K562 (cell line): ENCODE results near the gene PAPSS2. TPM values are rescaled to one million over a fixed set of nuclear protein-coding genes. Genes with fewer than 3 reads are reported as not detected.

Source experiments
- ATAC-seq: fragments of 200-7000 bp; cut with Tn5 transposase; 3 replicates; pipeline ENCODE4 v1.9.1; 2020; ENCODE audit warnings: moderate library complexity
- BruUV-seq: library from RNA; stranded (reverse); fragments of 400-500 nt; replicated peaks from 2 replicates; lab custom pipeline; 2021; lab: Mats Ljungman, UMichigan
- CTCF ChIA-PET: fragments of 300-600 bp; formaldehyde crosslinking; extraction: SDS; loops from one replicate; lab custom pipeline; 2021; ENCODE audit warnings: low intra/inter-chr PET ratio; lab: Yijun Ruan, JAX
- POLR2A ChIA-PET: fragments of 300-600, 350-650 bp; sonication (Branson Sonifier 250); formaldehyde crosslinking; extraction: SDS; loops from one replicate; lab custom pipeline; 2021; ENCODE audit warnings: antibody characterized with exemption, inconsistent platforms; lab: Yijun Ruan, JAX
- DNase-seq, 4 experiments: peaks; one replicate each; pipeline versions ENCODE4 v3.0.0 to v3.0.0-alpha.2; 2011 to 2018; ENCODE audit warnings: low spot score in 3 of 4, mixed read lengths in 3 of 4; ENCODE audit errors: extremely low read depth in 1 of 4
- FAIRE-seq: peaks from 2 replicates; lab custom pipeline; 2011; peaks lifted over from hg19 to GRCh38; lab: Jason Lieb, UNC
- H2AFZ ChIP-seq: 2 replicates; pipeline ENCODE4 v1.6.0; 2011; ENCODE audit warnings: low read depth, low read length, control low read depth, inconsistent platforms
- H3K27ac ChIP-seq: fragments of 200-600 bp; 3 replicates; pipeline ENCODE4 v1.8.0; 2011; ENCODE audit warnings: low read depth, mild to moderate bottlenecking, control low read depth, inconsistent platforms, low read length, moderate library complexity, mixed read lengths; ENCODE audit errors: extremely low read depth
- H3K27me3 ChIP-seq, 2 experiments: fragments of 300-600 bp in 1 of 2; 2 replicates in 1 of 2; 3 replicates in 1 of 2; pipeline versions ENCODE4 v1.6.0 to v1.8.0; 2011; ENCODE audit warnings: inconsistent platforms in 2 of 2, low read length in 2 of 2, mild to moderate bottlenecking in 1 of 2, mixed read lengths in 1 of 2, moderate library complexity in 1 of 2; ENCODE audit not compliant: control insufficient read depth in 2 of 2, insufficient read depth in 2 of 2
- H3K36me3 ChIP-seq: fragments of 300-600 bp; 3 replicates; pipeline ENCODE4 v1.8.0; 2011; ENCODE audit warnings: mild to moderate bottlenecking, low read length, inconsistent platforms; ENCODE audit not compliant: control insufficient read depth, insufficient read depth
- H3K4me1 ChIP-seq, 2 experiments: fragments of 200-600 bp in 1 of 2; replicated peaks in 1 of 2; 2 replicates in 1 of 2; 3 replicates in 1 of 2; pipeline versions ENCODE4 v1.5.1 to v1.8.0; 2011; ENCODE audit warnings: inconsistent platforms in 2 of 2, low read length in 2 of 2, mild to moderate bottlenecking in 1 of 2, mixed read lengths in 1 of 2, moderate library complexity in 1 of 2; ENCODE audit not compliant: control insufficient read depth in 2 of 2, insufficient read depth in 2 of 2
- H3K4me2 ChIP-seq: 2 replicates; pipeline ENCODE4 v1.6.1; 2011; ENCODE audit warnings: low read length, control low read depth, inconsistent platforms, mixed read lengths; ENCODE audit not compliant: insufficient read depth
- H3K4me3 ChIP-seq: fragments of 200-600 bp; sonication (generic), shearing (Covaris generic); 2 replicates; pipeline ENCODE4 v1.5.1; 2016; ENCODE audit warnings: control low read depth, inconsistent platforms
- H3K79me2 ChIP-seq: fragments of 200-600 bp; 3 replicates; pipeline ENCODE4 v1.8.0; 2011; ENCODE audit warnings: low read length, inconsistent platforms; ENCODE audit not compliant: control insufficient read depth, insufficient read depth
- H3K9ac ChIP-seq, 2 experiments: 2 replicates each; pipeline versions ENCODE4 v1.6.0 to v1.6.1; 2011; ENCODE audit warnings: low read depth in 2 of 2, low read length in 2 of 2, control low read depth in 1 of 2, inconsistent platforms in 1 of 2, mild to moderate bottlenecking in 1 of 2, mixed read lengths in 1 of 2; ENCODE audit not compliant: insufficient read depth in 1 of 2
- H3K9me1 ChIP-seq: one replicate; pipeline ENCODE4 v1.6.0; 2011; ENCODE audit warnings: inconsistent platforms, mild to moderate bottlenecking, low read length, moderate library complexity; ENCODE audit not compliant: control insufficient read depth, insufficient read depth
- H3K9me3 ChIP-seq: replicated peaks from 2 replicates; pipeline ENCODE4 v1.5.1; 2011; ENCODE audit warnings: low read depth, low read length, inconsistent platforms; ENCODE audit not compliant: control insufficient read depth, insufficient read depth
- H4K20me1 ChIP-seq: replicated peaks from 2 replicates; pipeline ENCODE4 v1.6.1; 2011; ENCODE audit warnings: low read length, inconsistent platforms, mixed read lengths; ENCODE audit not compliant: control insufficient read depth, insufficient read depth
- EWSR1 ChIP-seq: fragments of 450-650 bp; IDR thresholded peaks from 2 replicates; pipeline ENCODE4 v1.6.1; 2018; ENCODE audit warnings: borderline replicate concordance, mild to moderate bottlenecking, low read depth, moderate library complexity; ENCODE audit not compliant: partially characterized antibody
- GABPB1 ChIP-seq: sonication (generic); formaldehyde crosslinking; IDR thresholded peaks from 2 replicates; pipeline ENCODE4 v1.8.0; 2022; ENCODE audit warnings: mild to moderate bottlenecking, missing genetic modification reagents
- KAT7 ChIP-seq: sonication (generic); formaldehyde crosslinking; IDR thresholded peaks from 2 replicates; pipeline ENCODE4 v1.8.0; 2022; ENCODE audit warnings: missing genetic modification reagents, mild to moderate bottlenecking, borderline replicate concordance
- MAFG ChIP-seq: fragments of 450-650 bp; conservative IDR thresholded peaks from 2 replicates; pipeline ENCODE4 v1.6.1; 2016; ENCODE audit warnings: missing genetic modification characterization, missing compliant biosample characterization
- MCM3 ChIP-seq: fragments of 450-650 bp; IDR thresholded peaks from 2 replicates; pipeline ENCODE4 v1.6.1; 2016
- NFE2 ChIP-seq: IDR thresholded peaks from 2 replicates; pipeline ENCODE4 v1.6.1; 2014; ENCODE audit warnings: antibody characterized with exemption, low read depth
- PPARD ChIP-seq: fragments of 250-450 bp; sonication (Bioruptor Pico); IDR thresholded peaks from 2 replicates; pipeline ENCODE4 v1.8.0; 2022; ENCODE audit warnings: inconsistent platforms, mild to moderate bottlenecking, moderate library complexity
- ZNF140 ChIP-seq: fragments of 250-450 bp; sonication (Bioruptor Pico); IDR thresholded peaks from 2 replicates; pipeline ENCODE4 v1.8.0; 2021; ENCODE audit warnings: moderate library complexity, mild to moderate bottlenecking, inconsistent platforms
- ZNF311 ChIP-seq: fragments of 250-450 bp; sonication (Bioruptor Pico); IDR thresholded peaks from 2 replicates; pipeline ENCODE4 v1.4.0; 2020; ENCODE audit warnings: mild to moderate bottlenecking, moderate library complexity
- WGBS: fragments of 100-300 bp; shearing (Covaris generic); methylation state at CpG from one replicate; pipeline ENCODE4 v1.1.6; 2016; ENCODE audit warnings: low coverage, mixed read lengths; ENCODE audit not compliant: insufficient coverage; ENCODE audit errors: missing lambda C conversion rate; 5-methylcytosine and 5-hydroxymethylcytosine counted together
- in situ Hi-C: fragments of 300-500 bp; cut with MboI; formaldehyde crosslinking; loops from 4 replicates; pipeline ENCODE4 v1.15.0; 2018; ENCODE audit warnings: inconsistent platforms, mixed read lengths
- intact Hi-C: fragments of 100-400 bp; cut with micrococcal nuclease; formaldehyde crosslinking; loops from 2 replicates; pipeline ENCODE4 v1.14.2; 2022
- polyA plus RNA-seq, 8 experiments: library from polyadenylated mRNA; depleted of rRNA in 4 of 8; stranded (reverse) in 5 of 8; unstranded in 3 of 8; fragments of >200 nt; fragmentation: Nextera tagmentation in 2 of 8; fragmentation: Illumina TruSeq in 1 of 8; extraction: Ambion mirVana in 2 of 8; extraction: Trizol in 1 of 8; gene quantifications; 2 replicates each; pipeline versions ENCODE4 v1.2.1 to v1.2.3, GENCODE V29; 2011 to 2014; ENCODE audit warnings: inconsistent platforms in 1 of 8, missing spikeins in 1 of 8
- total RNA-seq, 7 experiments: library from RNA; depleted of rRNA in 6 of 7; stranded (reverse); fragments of >200 nt in 6 of 7; fragmentation: Illumina TruSeq in 2 of 7; extraction: Trizol in 2 of 7; gene quantifications; 2 replicates each; pipeline versions ENCODE4 v1.2.1 to v1.2.3, GENCODE V29; 2011 to 2021; ENCODE audit warnings: low replicate concordance in 1 of 7
- TF ChIP-seq, protein P1 (sequence below): fragments of 250-450 bp; sonication (Bioruptor Pico); IDR thresholded peaks from 2 replicates; pipeline ENCODE4 v1.8.0; 2021; ENCODE audit warnings: moderate library complexity, mild to moderate bottlenecking, inconsistent platforms

The PAPSS2 gene
- total and polyA plus RNA-seq, 9 of the 15 experiments (the other 6 are each of a cell fraction or from before 2014, with no cell fraction given) = 0.01 to 0.29 TPM; not detected in 7

DNA sequence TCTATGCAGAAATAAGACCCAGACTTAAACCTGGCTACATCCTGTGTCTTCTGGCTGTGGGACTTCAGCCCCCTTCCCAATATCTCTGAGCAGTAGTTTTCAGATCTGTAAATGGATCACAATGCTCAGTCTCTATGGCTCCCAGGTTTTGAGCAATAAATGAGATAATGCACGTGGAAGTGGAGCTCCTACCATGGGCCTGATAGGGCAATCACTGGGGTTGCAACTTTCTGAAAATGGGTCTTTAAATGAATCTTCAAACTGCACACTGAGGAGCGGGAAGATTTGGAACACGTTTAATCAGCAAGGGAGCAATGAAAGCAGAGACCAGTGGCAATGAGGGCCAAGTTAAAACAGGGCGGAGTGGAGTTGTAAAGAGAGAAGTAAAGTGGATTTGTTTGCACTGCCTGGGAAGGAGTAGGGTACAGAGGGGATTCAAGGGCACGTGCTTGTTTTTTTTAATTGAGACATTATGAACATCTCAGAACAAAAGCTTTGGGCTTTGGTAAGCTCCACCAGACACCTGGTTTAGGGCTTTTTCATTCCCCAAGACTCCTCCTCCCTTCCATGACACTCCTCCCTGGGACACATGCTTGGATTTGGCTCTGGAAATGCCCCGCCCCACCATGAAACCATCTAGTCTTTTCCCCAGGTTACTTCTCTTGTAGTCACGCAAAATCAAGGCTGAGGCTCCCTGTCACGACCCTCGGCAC is 42.7 kb downstream of the PAPSS2 start (continued):
- no peak for TF ChIP-seq PPARD (CRISPR knock-in tag)
- TF ChIP-seq GABPB1 (CRISPR knock-in tag) = no peak
- TF ChIP-seq ZNF311 (CRISPR knock-in tag) = no peak
- no peak for TF ChIP-seq MCM3
- no peak for TF ChIP-seq EWSR1
- no peak for TF ChIP-seq ZNF140 (CRISPR knock-in tag)
- TF ChIP-seq, protein P1, sequence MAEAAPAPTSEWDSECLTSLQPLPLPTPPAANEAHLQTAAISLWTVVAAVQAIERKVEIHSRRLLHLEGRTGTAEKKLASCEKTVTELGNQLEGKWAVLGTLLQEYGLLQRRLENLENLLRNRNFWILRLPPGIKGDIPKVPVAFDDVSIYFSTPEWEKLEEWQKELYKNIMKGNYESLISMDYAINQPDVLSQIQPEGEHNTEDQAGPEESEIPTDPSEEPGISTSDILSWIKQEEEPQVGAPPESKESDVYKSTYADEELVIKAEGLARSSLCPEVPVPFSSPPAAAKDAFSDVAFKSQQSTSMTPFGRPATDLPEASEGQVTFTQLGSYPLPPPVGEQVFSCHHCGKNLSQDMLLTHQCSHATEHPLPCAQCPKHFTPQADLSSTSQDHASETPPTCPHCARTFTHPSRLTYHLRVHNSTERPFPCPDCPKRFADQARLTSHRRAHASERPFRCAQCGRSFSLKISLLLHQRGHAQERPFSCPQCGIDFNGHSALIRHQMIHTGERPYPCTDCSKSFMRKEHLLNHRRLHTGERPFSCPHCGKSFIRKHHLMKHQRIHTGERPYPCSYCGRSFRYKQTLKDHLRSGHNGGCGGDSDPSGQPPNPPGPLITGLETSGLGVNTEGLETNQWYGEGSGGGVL (CRISPR knock-in tag) = no peak

DNA sequence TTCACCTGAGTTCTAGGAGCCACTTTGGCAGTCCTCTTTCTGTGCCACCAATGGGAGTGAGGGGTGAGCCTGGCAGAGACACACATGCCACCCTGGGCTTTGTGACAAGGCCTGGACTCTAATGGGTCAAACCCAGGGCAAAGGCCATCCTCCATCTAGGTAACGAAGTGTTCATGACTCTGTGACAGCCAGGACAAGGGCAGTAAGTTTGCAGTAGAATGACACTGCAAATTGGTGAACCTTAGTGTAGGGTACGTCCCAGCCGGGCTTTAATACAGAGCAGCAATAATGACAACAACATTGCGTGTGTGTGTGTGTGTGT is 43.3 kb downstream of the PAPSS2 start:
- BruUV-seq = no TSS peak
- WGBS = 0% methylated on average over 3 of the region's 4 CpGs
- Histone ChIP-seq H3K4me1 (no peaks in the 10 kb centered on the region), H4K20me1 (no peaks in the 10 kb centered on the region), H3K27me3 (peaks cover 0 to 12% of the 10 kb centered on the region in 2 experiments; a peak in 4 of 5 replicates), H3K79me2 (no peaks in the 10 kb centered on the region), H3K9me3 (no peaks in the 10 kb centered on the region), H3K9ac (no peak overlapping the region), H3K4me2 (no peak overlapping the region), H2AFZ (no peak overlapping the region), H3K27ac (no peak overlapping the region), H3K4me3 (no peak overlapping the region), H3K36me3 (no peaks in the 10 kb centered on the region), H3K9me1 (no peaks in the 10 kb centered on the region)
- in situ Hi-C loops = no loop called here
- TF ChIP-seq KAT7 (CRISPR knock-in tag) (no peak), MAFG (0 out of 2 replicates have a peak, but pooled peaks have one; percentile 15), NFE2 (0 out of 2 replicates have a peak, but pooled peaks have one; percentile 27)
- ATAC-seq (no peak), DNase-seq (no peak), FAIRE-seq (no peak)
- ChIA-PET POLR2A (no interaction called here), CTCF (no interaction called here)
- intact Hi-C loops = no loop called here
